ENCODE results near the gene BROX. TPM values are rescaled to one million over a fixed set of nuclear protein-coding genes. Genes with fewer than 3 reads are reported as not detected.

Gene BROX
- total and polyA plus RNA-seq, 2 donors (not counting 3 experiments of a cell fraction or from before 2014, with no cell fraction given), result 7.3 to 39.7 TPM

- H3K9ac ChIP-seq (replicated peaks; ENCODE audit: extremely low read depth, insufficient read depth, low read length), result no peak overlapping the region
- dilution Hi-C loops (cut with MboI; ENCODE audit: extremely low pct_ligation_motif_present, low sequenced_read_pairs), result loop anchor here (25.0 kb wide), 1 partner anchor 306 kb away; no protein-coding TSS in a partner anchor
- no peak overlapping the region for H2AFZ ChIP-seq (ENCODE audit: low read depth, low read length)
- ChIA-PET POLR2A (no interaction called here), CTCF (no interaction called here)
- H3K36me3 ChIP-seq (ENCODE audit: control insufficient read depth in 2 of 2, extremely low read depth in 1 of 2, insufficient read depth in 2 of 2, low read length in 2 of 2), result no peaks in the 10 kb centered on the region
- no peaks in the 10 kb centered on the region for H3K9me3 ChIP-seq (replicated peaks; ENCODE audit: control insufficient read depth, insufficient read depth, low read length)
- H3K4me1 ChIP-seq (ENCODE audit: control insufficient read depth, extremely low read depth, insufficient read depth, low read length), result peaks cover 18% of the 10 kb centered on the region
- intact Hi-C loops (cut with micrococcal nuclease), result no loop called here
- peaks cover 0 to 5% of the 10 kb centered on the region in 2 experiments for H3K27me3 ChIP-seq (ENCODE audit: control insufficient read depth in 2 of 2, insufficient read depth in 2 of 2, low read length in 2 of 2)
- H3K9me1 ChIP-seq (replicated peaks; ENCODE audit: control insufficient read depth, extremely low read depth, insufficient read depth, low read length), result no peaks in the 10 kb centered on the region
- H3K4me2 ChIP-seq (ENCODE audit: insufficient read depth, low read length), result no peak overlapping the region
- no peak overlapping the region for H3K27ac ChIP-seq (ENCODE audit: insufficient read depth, low read depth, low read length)
- no peak overlapping the region for H3K4me3 ChIP-seq (replicated peaks in 1 of 3; ENCODE audit: insufficient read depth in 1 of 3, low read depth in 1 of 3, low read length in 3 of 3)
- BruUV-seq (replicated peaks), result no TSS peak
- no peak for TF ChIP-seq GATA2 (IDR thresholded peaks at IDR 0.05; ENCODE audit: insufficient read depth, insufficient read length, low read depth, low read length)
- TF ChIP-seq MAX (IDR thresholded peaks at IDR 0.05; ENCODE audit: insufficient read depth, insufficient read length), result no peak
- no peak for TF ChIP-seq POLR2AphosphoS5 (IDR thresholded peaks at IDR 0.05; ENCODE audit: insufficient read depth, low read depth, low read length)
- TF ChIP-seq MYC (IDR thresholded peaks at IDR 0.05; ENCODE audit: low read depth, low read length), result no peak
- TF ChIP-seq POLR2A (IDR thresholded peaks at IDR 0.05; ENCODE audit: low read depth, low read length), result no peak
- TF ChIP-seq FOS (IDR thresholded peaks at IDR 0.05; ENCODE audit: borderline replicate concordance, insufficient read depth, low read length), result no peak
- TF ChIP-seq JUN (IDR thresholded peaks at IDR 0.05; ENCODE audit: borderline replicate concordance, insufficient read depth, insufficient read length, low read depth), result no peak
- TF ChIP-seq, protein P1, sequence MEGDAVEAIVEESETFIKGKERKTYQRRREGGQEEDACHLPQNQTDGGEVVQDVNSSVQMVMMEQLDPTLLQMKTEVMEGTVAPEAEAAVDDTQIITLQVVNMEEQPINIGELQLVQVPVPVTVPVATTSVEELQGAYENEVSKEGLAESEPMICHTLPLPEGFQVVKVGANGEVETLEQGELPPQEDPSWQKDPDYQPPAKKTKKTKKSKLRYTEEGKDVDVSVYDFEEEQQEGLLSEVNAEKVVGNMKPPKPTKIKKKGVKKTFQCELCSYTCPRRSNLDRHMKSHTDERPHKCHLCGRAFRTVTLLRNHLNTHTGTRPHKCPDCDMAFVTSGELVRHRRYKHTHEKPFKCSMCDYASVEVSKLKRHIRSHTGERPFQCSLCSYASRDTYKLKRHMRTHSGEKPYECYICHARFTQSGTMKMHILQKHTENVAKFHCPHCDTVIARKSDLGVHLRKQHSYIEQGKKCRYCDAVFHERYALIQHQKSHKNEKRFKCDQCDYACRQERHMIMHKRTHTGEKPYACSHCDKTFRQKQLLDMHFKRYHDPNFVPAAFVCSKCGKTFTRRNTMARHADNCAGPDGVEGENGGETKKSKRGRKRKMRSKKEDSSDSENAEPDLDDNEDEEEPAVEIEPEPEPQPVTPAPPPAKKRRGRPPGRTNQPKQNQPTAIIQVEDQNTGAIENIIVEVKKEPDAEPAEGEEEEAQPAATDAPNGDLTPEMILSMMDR (IDR thresholded peaks at IDR 0.05; ENCODE audit: extremely low read depth in 1 of 2, insufficient read depth in 1 of 2, low read depth in 1 of 2, low read length in 2 of 2), result no peak
- no peak for DNase-seq (ENCODE audit: low read depth, low spot score)
- no peaks in the 10 kb centered on the region for H4K20me1 ChIP-seq (replicated peaks; ENCODE audit: control insufficient read depth, extremely low read depth, insufficient read depth, low read length)
- FAIRE-seq, result no peak
- no peaks in the 10 kb centered on the region for H3K79me2 ChIP-seq (ENCODE audit: control insufficient read depth, insufficient read depth, low read length)
Measured at GRCh38 chr1:222781251-222781650, 68.9 kb downstream of the BROX start.

All from endothelial cell of umbilical vein (primary cell).